HepG2 (cell line): ENCODE data around the gene DLG4. TPM values are rescaled to one million over a fixed set of nuclear protein-coding genes. Genes with fewer than 3 reads are reported as not detected.
A peak's percentile ranks its signal among the peaks of the same experiment; 100 is the strongest.

Source experiments
- ATF1 ChIP-seq: IDR thresholded peaks from 2 replicates; pipeline ENCODE4 v1.6.1; 2016; ENCODE audit warnings: mild to moderate bottlenecking, control low read depth
- ATRX ChIP-seq: sonication (generic); formaldehyde crosslinking; IDR thresholded peaks from 2 replicates; pipeline ENCODE4 v1.4.0; 2020; ENCODE audit warnings: missing genetic modification reagents, borderline replicate concordance
- CCDC6 ChIP-seq: sonication (generic); formaldehyde crosslinking; IDR thresholded peaks from 2 replicates; pipeline ENCODE4 v1.8.1; 2022; ENCODE audit warnings: mild to moderate bottlenecking, missing genetic modification reagents, moderate library complexity
- CENPX ChIP-seq: sonication (generic); formaldehyde crosslinking; IDR thresholded peaks from 2 replicates; pipeline ENCODE4 v1.9.0; 2021; ENCODE audit warnings: mild to moderate bottlenecking, missing genetic modification reagents, moderate library complexity
- DMAP1 ChIP-seq: IDR thresholded peaks from 2 replicates; pipeline ENCODE4 v1.6.1; 2016
- E2F1 ChIP-seq: sonication (generic); formaldehyde crosslinking; IDR thresholded peaks from 2 replicates; pipeline ENCODE4 v1.5.0; 2020; ENCODE audit warnings: missing genetic modification reagents
- EED ChIP-seq: sonication (generic); formaldehyde crosslinking; IDR thresholded peaks from 2 replicates; pipeline ENCODE4 v1.5.0; 2020; ENCODE audit warnings: mild to moderate bottlenecking, missing genetic modification reagents
- GABPB1 ChIP-seq: IDR thresholded peaks from 2 replicates; pipeline ENCODE4 v1.6.1; 2016; ENCODE audit warnings: mild to moderate bottlenecking, missing genetic modification reagents, moderate library complexity, missing compliant biosample characterization
- HDAC2 ChIP-seq: sonication (generic); formaldehyde crosslinking; IDR thresholded peaks from 2 replicates; pipeline ENCODE4 v1.4.0; 2020; ENCODE audit warnings: missing genetic modification reagents
- KLF6 ChIP-seq: IDR thresholded peaks from 2 replicates; pipeline ENCODE4 v1.8.0; 2016; ENCODE audit warnings: missing biosample characterization, missing genetic modification reagents
- MAF1 ChIP-seq: sonication (generic); formaldehyde crosslinking; IDR thresholded peaks from 2 replicates; pipeline ENCODE4 v1.5.0; 2020; ENCODE audit warnings: missing genetic modification reagents, borderline replicate concordance
- MXI1 ChIP-seq: IDR thresholded peaks from 3 replicates; pipeline ENCODE4 v1.6.1; 2012; ENCODE audit warnings: low read depth, low read length, inconsistent platforms, borderline replicate concordance
- POGZ ChIP-seq: sonication (generic); formaldehyde crosslinking; IDR thresholded peaks from 2 replicates; pipeline ENCODE4 v1.4.0; 2020; ENCODE audit warnings: mild to moderate bottlenecking, missing genetic modification reagents
- RBM22 ChIP-seq: fragments of 200-400 bp; formaldehyde crosslinking; optimal IDR thresholded peaks from 2 replicates; pipeline ENCODE3; 2017; ENCODE audit warnings: mild to moderate bottlenecking, low read length, moderate library complexity
- SP5 ChIP-seq: IDR thresholded peaks from 2 replicates; pipeline ENCODE4 v1.6.1; 2016; ENCODE audit warnings: low read depth, borderline replicate concordance
- THAP11 ChIP-seq: IDR thresholded peaks from 2 replicates; pipeline ENCODE4 v1.6.1; 2016; ENCODE audit warnings: missing biosample characterization, missing genetic modification reagents
- TOE1 ChIP-seq: sonication (generic); formaldehyde crosslinking; IDR thresholded peaks from 2 replicates; pipeline ENCODE4 v1.4.0; 2020; ENCODE audit warnings: mild to moderate bottlenecking, missing genetic modification reagents
- ZBTB7B ChIP-seq: sonication (generic); formaldehyde crosslinking; IDR thresholded peaks from 2 replicates; pipeline ENCODE4 v1.4.0; 2020; ENCODE audit warnings: missing genetic modification reagents
- ZNF101 ChIP-seq: sonication (generic); formaldehyde crosslinking; IDR thresholded peaks from 2 replicates; pipeline ENCODE4 v1.4.0; 2020; ENCODE audit warnings: mild to moderate bottlenecking, low read depth, missing genetic modification reagents, borderline replicate concordance
- ZNF160 ChIP-seq: sonication (generic); formaldehyde crosslinking; IDR thresholded peaks from 2 replicates; pipeline ENCODE4 v1.8.0; 2022; ENCODE audit warnings: mild to moderate bottlenecking, inconsistent platforms, missing genetic modification reagents
- ZNF253 ChIP-seq: sonication (generic); formaldehyde crosslinking; IDR thresholded peaks from 2 replicates; pipeline ENCODE4 v1.8.0; 2022; ENCODE audit warnings: mild to moderate bottlenecking, missing genetic modification reagents, borderline replicate concordance
- ZNF724P ChIP-seq: sonication (generic); formaldehyde crosslinking; IDR thresholded peaks from 2 replicates; pipeline ENCODE4 v1.8.0; 2022; ENCODE audit warnings: missing genetic modification reagents, borderline replicate concordance
- ZNF878 ChIP-seq: sonication (generic); formaldehyde crosslinking; IDR thresholded peaks from 2 replicates; pipeline ENCODE4 v1.8.1; 2023; ENCODE audit warnings: mild to moderate bottlenecking, missing genetic modification reagents, moderate library complexity
- polyA plus RNA-seq, 8 experiments: library from polyadenylated mRNA; depleted of rRNA in 3 of 8; stranded (reverse) in 7 of 8; unstranded in 1 of 8; fragments of >200 nt; fragmentation: Illumina TruSeq in 4 of 8; extraction: Trizol in 4 of 8; gene quantifications; 2 replicates each; pipeline versions ENCODE4 v1.2.1 to v1.2.3, GENCODE V29; 2011 to 2016; ENCODE audit warnings: low read depth in 4 of 8, missing spikeins in 1 of 8, mixed read lengths in 1 of 8; ENCODE audit not compliant: insufficient read depth in 1 of 8
- total RNA-seq, 5 experiments: library from RNA; depleted of rRNA; stranded (reverse); fragments of >200 nt; fragmentation: Illumina TruSeq; extraction: Trizol; gene quantifications; 2 replicates each; pipeline ENCODE4 v1.2.3, GENCODE V29; 2016; ENCODE audit warnings: low read depth in 1 of 5
- TF ChIP-seq, protein P1 (sequence below): sonication (generic); formaldehyde crosslinking; IDR thresholded peaks from 2 replicates; pipeline ENCODE4 v1.4.0; 2020; ENCODE audit warnings: mild to moderate bottlenecking, missing genetic modification reagents
- TF ChIP-seq, protein P2 (sequence below): IDR thresholded peaks from 2 replicates; pipeline ENCODE4 v1.6.1; 2016; ENCODE audit warnings: low read depth
- TF ChIP-seq, protein P3 (sequence below): sonication (generic); formaldehyde crosslinking; IDR thresholded peaks from 2 replicates; pipeline ENCODE4 v1.5.1; 2020; ENCODE audit warnings: missing genetic modification reagents, mild to moderate bottlenecking, borderline replicate concordance

DLG4 gene
- total and polyA plus RNA-seq, 2 of the 13 experiments (the other 11 are each of a cell fraction or from before 2014, with no cell fraction given): 0.71 to 4.3 TPM

- TF ChIP-seq ZNF878 (no peak), E2F1 (CRISPR knock-in tag) (no peak), CENPX (CRISPR knock-in tag) (no peak), GABPB1 (CRISPR knock-in tag) (peak; percentile 53), ZBTB7B (CRISPR knock-in tag) (0 out of 2 replicates have a peak, but pooled peaks have one; percentile 14), TOE1 (CRISPR knock-in tag) (no peak), CCDC6 (CRISPR knock-in tag) (0 out of 2 replicates have a peak, but pooled peaks have one; percentile 18), HDAC2 (CRISPR knock-in tag) (peak; percentile 40; the same call in 1 of the 2 replicates), ZNF160 (CRISPR knock-in tag) (peak; percentile 51; the same call in 1 of the 2 replicates), ATF1 (CRISPR knock-in tag) (peak; percentile 76), RBM22 (peak; percentile 65), ZNF101 (no peak), ZNF724P (0 out of 2 replicates have a peak, but pooled peaks have one; percentile 26), POGZ (CRISPR knock-in tag) (0 out of 2 replicates have a peak, but pooled peaks have one; percentile 21), DMAP1 (CRISPR knock-in tag) (peak; percentile 48; the same call in 1 of the 2 replicates), MXI1 (peak; percentile 16; the same call in 1 of the 3 replicates), KLF6 (no peak), EED (CRISPR knock-in tag) (no peak), ZNF253 (CRISPR knock-in tag) (no peak), THAP11 (0 out of 2 replicates have a peak, but pooled peaks have one; percentile 13), MAF1 (CRISPR knock-in tag) (no peak), SP5 (CRISPR knock-in tag) (peak; percentile 35; the same call in 1 of the 2 replicates), ATRX (CRISPR knock-in tag) (no peak)
- TF ChIP-seq, protein P1, sequence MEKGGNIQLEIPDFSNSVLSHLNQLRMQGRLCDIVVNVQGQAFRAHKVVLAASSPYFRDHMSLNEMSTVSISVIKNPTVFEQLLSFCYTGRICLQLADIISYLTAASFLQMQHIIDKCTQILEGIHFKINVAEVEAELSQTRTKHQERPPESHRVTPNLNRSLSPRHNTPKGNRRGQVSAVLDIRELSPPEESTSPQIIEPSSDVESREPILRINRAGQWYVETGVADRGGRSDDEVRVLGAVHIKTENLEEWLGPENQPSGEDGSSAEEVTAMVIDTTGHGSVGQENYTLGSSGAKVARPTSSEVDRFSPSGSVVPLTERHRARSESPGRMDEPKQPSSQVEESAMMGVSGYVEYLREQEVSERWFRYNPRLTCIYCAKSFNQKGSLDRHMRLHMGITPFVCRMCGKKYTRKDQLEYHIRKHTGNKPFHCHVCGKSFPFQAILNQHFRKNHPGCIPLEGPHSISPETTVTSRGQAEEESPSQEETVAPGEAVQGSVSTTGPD (CRISPR knock-in tag): no peak
- TF ChIP-seq, protein P2, sequence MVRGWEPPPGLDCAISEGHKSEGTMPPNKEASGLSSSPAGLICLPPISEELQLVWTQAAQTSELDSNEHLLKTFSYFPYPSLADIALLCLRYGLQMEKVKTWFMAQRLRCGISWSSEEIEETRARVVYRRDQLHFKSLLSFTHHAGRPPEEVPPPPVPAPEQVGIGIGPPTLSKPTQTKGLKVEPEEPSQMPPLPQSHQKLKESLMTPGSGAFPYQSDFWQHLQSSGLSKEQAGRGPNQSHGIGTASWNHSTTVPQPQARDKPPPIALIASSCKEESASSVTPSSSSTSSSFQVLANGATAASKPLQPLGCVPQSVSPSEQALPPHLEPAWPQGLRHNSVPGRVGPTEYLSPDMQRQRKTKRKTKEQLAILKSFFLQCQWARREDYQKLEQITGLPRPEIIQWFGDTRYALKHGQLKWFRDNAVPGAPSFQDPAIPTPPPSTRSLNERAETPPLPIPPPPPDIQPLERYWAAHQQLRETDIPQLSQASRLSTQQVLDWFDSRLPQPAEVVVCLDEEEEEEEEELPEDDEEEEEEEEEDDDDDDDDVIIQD (CRISPR knock-in tag): no peak
- TF ChIP-seq, protein P3, sequence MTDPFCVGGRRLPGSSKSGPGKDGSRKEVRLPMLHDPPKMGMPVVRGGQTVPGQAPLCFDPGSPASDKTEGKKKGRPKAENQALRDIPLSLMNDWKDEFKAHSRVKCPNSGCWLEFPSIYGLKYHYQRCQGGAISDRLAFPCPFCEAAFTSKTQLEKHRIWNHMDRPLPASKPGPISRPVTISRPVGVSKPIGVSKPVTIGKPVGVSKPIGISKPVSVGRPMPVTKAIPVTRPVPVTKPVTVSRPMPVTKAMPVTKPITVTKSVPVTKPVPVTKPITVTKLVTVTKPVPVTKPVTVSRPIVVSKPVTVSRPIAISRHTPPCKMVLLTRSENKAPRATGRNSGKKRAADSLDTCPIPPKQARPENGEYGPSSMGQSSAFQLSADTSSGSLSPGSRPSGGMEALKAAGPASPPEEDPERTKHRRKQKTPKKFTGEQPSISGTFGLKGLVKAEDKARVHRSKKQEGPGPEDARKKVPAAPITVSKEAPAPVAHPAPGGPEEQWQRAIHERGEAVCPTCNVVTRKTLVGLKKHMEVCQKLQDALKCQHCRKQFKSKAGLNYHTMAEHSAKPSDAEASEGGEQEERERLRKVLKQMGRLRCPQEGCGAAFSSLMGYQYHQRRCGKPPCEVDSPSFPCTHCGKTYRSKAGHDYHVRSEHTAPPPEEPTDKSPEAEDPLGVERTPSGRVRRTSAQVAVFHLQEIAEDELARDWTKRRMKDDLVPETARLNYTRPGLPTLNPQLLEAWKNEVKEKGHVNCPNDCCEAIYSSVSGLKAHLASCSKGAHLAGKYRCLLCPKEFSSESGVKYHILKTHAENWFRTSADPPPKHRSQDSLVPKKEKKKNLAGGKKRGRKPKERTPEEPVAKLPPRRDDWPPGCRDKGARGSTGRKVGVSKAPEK (CRISPR knock-in tag): no peak
Measured at GRCh38 chr17:7177954-7178477, 41.6 kb downstream of the DLG4 start (continued).
